Measurements from ENCODE around the gene RNGTT. TPM values are rescaled to one million over a fixed set of nuclear protein-coding genes. Genes with fewer than 3 reads are reported as not detected.

Gene RNGTT
- total RNA-seq, 2 donors from 2014 or later = 18.1 to 18.2 TPM

DNA sequence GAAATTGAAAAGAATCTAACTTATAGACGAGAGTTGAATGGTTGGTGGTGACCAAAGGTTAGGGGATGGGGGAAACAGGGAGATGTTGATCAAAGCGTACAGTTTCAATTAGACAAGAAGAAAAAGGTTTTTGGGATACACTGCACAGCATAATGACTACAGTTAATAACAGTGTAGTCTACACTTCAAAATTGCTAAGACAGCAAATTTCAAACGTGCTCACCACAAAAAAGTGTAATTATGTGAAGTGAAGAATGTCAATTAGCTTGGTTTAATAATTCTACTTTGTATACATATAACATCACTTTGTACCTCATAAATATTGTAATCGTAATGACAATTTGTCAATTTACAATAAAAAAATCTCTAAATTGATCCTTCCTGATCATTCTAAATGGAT, 267.5 kb downstream of the RNGTT start:
- ATAC-seq (replicated peaks in 1 of 2) = no peak
- H3K27ac Mint-ChIP-seq = no peak overlapping the region
- peaks cover 4 to 8% of the 10 kb centered on the region in 2 donors for H3K9me3 Mint-ChIP-seq
- no peaks in the 10 kb centered on the region for H3K27me3 Mint-ChIP-seq (ENCODE audit: low read depth)
- DNase-seq = no peak
- peaks cover 3 to 17% of the 10 kb centered on the region in 2 donors for H3K36me3 Mint-ChIP-seq (ENCODE audit: insufficient read depth in 2 of 2)
- no peak overlapping the region for H3K4me3 Mint-ChIP-seq
- H3K4me1 Mint-ChIP-seq (ENCODE audit: low read depth) = peaks cover 8% of the 10 kb centered on the region

GRCh38 chr6:88683734-88684133, 279.7 kb downstream of the RNGTT start:
- no peak for ATAC-seq (replicated peaks in 1 of 2)
- no peak for DNase-seq
- Mint-ChIP-seq H3K4me3 (no peak overlapping the region), H3K27ac (no peak overlapping the region), H3K4me1 (ENCODE audit: low read depth) (no peaks in the 10 kb centered on the region), H3K9me3 (peaks cover 0 to 1% of the 10 kb centered on the region in 2 donors), H3K27me3 (ENCODE audit: low read depth) (no peaks in the 10 kb centered on the region), H3K36me3 (ENCODE audit: insufficient read depth in 2 of 2) (peaks cover 4 to 5% of the 10 kb centered on the region in 2 donors)

DNA sequence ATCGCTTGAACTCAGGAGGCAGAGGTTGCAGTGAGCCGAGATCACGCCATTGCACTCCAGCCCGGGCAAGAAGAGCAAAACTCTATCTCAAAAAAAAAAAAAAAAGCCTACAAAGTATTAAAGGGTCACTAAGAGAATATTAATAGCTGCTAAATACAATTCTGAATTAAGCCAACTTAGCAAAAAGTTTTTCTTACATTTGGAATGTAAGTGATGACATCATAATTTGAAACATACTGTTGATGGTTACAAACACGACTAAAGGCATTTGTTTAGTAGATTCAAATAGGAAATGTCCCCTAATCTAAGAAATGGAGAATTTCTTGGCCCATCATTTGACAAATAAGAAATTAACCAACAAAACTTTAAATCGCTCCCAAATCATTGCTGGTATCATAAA, 282.8 kb downstream of the RNGTT start:
- Mint-ChIP-seq H3K9me3 (no peaks in the 10 kb centered on the region), H3K36me3 (ENCODE audit: insufficient read depth in 2 of 2) (peaks cover 0 to 2% of the 10 kb centered on the region in 2 donors), H3K4me3 (no peak overlapping the region), H3K4me1 (ENCODE audit: low read depth) (no peaks in the 10 kb centered on the region), H3K27ac (no peak overlapping the region), H3K27me3 (ENCODE audit: low read depth) (no peaks in the 10 kb centered on the region)
- ATAC-seq (replicated peaks in 1 of 2) = no peak
- no peak for DNase-seq

- peaks cover 0 to 2% of the 10 kb centered on the region in 2 donors for H3K36me3 Mint-ChIP-seq (ENCODE audit: insufficient read depth in 2 of 2)
- H3K9me3 Mint-ChIP-seq = no peaks in the 10 kb centered on the region
- no peak overlapping the region for H3K27ac Mint-ChIP-seq
- no peaks in the 10 kb centered on the region for H3K27me3 Mint-ChIP-seq (ENCODE audit: low read depth)
- H3K4me3 Mint-ChIP-seq = no peak overlapping the region
- DNase-seq (no peak), ATAC-seq (replicated peaks in 1 of 2) (no peak)
- H3K4me1 Mint-ChIP-seq (ENCODE audit: low read depth) = no peaks in the 10 kb centered on the region
These were observed 283.6 kb downstream of the RNGTT start for GRCh38 chr6:88679841-88680240.

GRCh38 chr6:88677356-88677755, 286.1 kb downstream of the RNGTT start:
- ATAC-seq (replicated peaks in 1 of 2) (no peak), DNase-seq (no peak)
- Mint-ChIP-seq H3K9me3 (peaks cover 0 to 1% of the 10 kb centered on the region in 2 donors), H3K4me1 (ENCODE audit: low read depth) (no peaks in the 10 kb centered on the region), H3K27ac (no peak overlapping the region), H3K4me3 (no peak overlapping the region), H3K27me3 (ENCODE audit: low read depth) (no peaks in the 10 kb centered on the region), H3K36me3 (ENCODE audit: insufficient read depth in 2 of 2) (peaks cover 1 to 12% of the 10 kb centered on the region in 2 donors)

GRCh38 chr6:88671624-88672023, 291.8 kb downstream of the RNGTT start:
- Mint-ChIP-seq H3K9me3 (peaks cover 1 to 4% of the 10 kb centered on the region in 2 donors), H3K27me3 (ENCODE audit: low read depth) (no peaks in the 10 kb centered on the region), H3K4me1 (ENCODE audit: low read depth) (no peaks in the 10 kb centered on the region), H3K36me3 (ENCODE audit: insufficient read depth in 2 of 2) (peaks cover 25 to 35% of the 10 kb centered on the region in 2 donors), H3K27ac (no peak overlapping the region), H3K4me3 (no peak overlapping the region)
- ATAC-seq (replicated peaks in 1 of 2) = no peak
- no peak for DNase-seq

GRCh38 chr6:88670369-88670768, 293.0 kb downstream of the RNGTT start:
- Mint-ChIP-seq H3K27me3 (ENCODE audit: low read depth) (no peaks in the 10 kb centered on the region), H3K36me3 (ENCODE audit: insufficient read depth in 2 of 2) (peaks cover 24 to 35% of the 10 kb centered on the region in 2 donors), H3K9me3 (peaks cover 1 to 4% of the 10 kb centered on the region in 2 donors), H3K4me3 (no peak overlapping the region), H3K27ac (no peak overlapping the region), H3K4me1 (ENCODE audit: low read depth) (no peaks in the 10 kb centered on the region)
- ATAC-seq (replicated peaks in 1 of 2) = no peak
- no peak for DNase-seq

- DNase-seq (no peak), ATAC-seq (replicated peaks in 1 of 2) (no peak)
- H3K4me1 Mint-ChIP-seq (ENCODE audit: low read depth) = no peaks in the 10 kb centered on the region
- peaks cover 24 to 32% of the 10 kb centered on the region in 2 donors for H3K36me3 Mint-ChIP-seq (ENCODE audit: insufficient read depth in 2 of 2)
- H3K27me3 Mint-ChIP-seq (ENCODE audit: low read depth) = no peaks in the 10 kb centered on the region
- peaks cover 1 to 4% of the 10 kb centered on the region in 2 donors for H3K9me3 Mint-ChIP-seq
- H3K4me3 Mint-ChIP-seq = no peak overlapping the region
- no peak overlapping the region for H3K27ac Mint-ChIP-seq
These were observed 293.9 kb downstream of the RNGTT start for GRCh38 chr6:88669475-88669874.

DNA sequence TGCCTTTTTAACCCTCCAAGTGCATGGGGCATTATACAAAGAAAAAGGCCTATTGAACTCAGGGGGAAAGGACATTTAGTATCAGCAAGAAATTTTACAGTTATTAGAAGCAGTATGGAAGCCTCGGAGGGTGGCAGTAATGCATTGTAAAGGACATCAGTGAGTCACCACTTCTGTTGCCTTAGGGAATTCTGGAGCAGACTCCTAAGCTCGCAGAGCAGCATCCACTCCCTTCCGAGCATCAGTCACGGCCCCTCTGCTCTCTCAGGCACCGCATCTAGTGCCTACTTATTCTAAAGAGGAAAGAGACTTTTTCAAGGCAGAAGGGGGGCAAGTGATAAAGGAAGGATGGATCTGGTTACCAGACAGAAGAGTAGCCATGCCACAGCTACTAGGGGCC, 296.5 kb downstream of the RNGTT start:
- Mint-ChIP-seq H3K4me1 (ENCODE audit: low read depth) (peaks cover 9% of the 10 kb centered on the region), H3K9me3 (peaks cover 0 to 13% of the 10 kb centered on the region in 2 donors), H3K4me3 (no peak overlapping the region), H3K27me3 (ENCODE audit: low read depth) (no peaks in the 10 kb centered on the region), H3K27ac (no peak overlapping the region), H3K36me3 (ENCODE audit: insufficient read depth in 2 of 2) (peaks cover 30 to 34% of the 10 kb centered on the region in 2 donors)
- DNase-seq (no peak), ATAC-seq (replicated peaks in 1 of 2) (no peak)

- Mint-ChIP-seq H3K9me3 (peaks cover 4 to 18% of the 10 kb centered on the region in 2 donors), H3K36me3 (ENCODE audit: insufficient read depth in 2 of 2) (peaks cover 20 to 33% of the 10 kb centered on the region in 2 donors), H3K27me3 (ENCODE audit: low read depth) (no peaks in the 10 kb centered on the region), H3K27ac (no peak overlapping the region), H3K4me3 (no peak overlapping the region), H3K4me1 (ENCODE audit: low read depth) (peaks cover 9% of the 10 kb centered on the region)
- ATAC-seq (replicated peaks in 1 of 2) (no peak), DNase-seq (no peak)
These were observed 298.3 kb downstream of the RNGTT start for GRCh38 chr6:88665131-88665530.

DNA sequence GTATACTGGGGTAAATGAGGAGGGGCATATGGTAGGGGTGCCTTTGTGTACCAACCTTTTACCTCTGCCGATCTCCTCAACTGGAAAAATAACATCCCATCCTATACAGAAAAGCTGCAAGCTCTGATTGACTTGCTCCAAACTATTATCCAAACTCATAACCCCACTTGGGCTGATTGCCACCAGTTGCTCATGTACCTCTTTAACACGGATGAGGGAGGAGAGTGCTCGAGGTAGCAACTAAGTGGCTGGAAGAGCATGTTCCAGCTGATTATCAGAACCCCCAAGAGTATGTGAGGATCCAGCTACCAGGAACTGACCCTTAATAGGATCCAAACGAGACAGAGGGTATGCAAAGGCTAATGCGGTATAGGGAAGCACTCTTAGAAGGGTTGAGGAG, 299.6 kb downstream of the RNGTT start:
- H3K4me1 Mint-ChIP-seq (ENCODE audit: low read depth) = peaks cover 9% of the 10 kb centered on the region
- no peaks in the 10 kb centered on the region for H3K27me3 Mint-ChIP-seq (ENCODE audit: low read depth)
- H3K4me3 Mint-ChIP-seq = no peak overlapping the region
- peaks cover 6 to 23% of the 10 kb centered on the region in 2 donors for H3K9me3 Mint-ChIP-seq
- DNase-seq = no peak
- H3K36me3 Mint-ChIP-seq (ENCODE audit: insufficient read depth in 2 of 2) = peaks cover 25 to 36% of the 10 kb centered on the region in 2 donors
- ATAC-seq (replicated peaks in 1 of 2) = no peak
- no peak overlapping the region for H3K27ac Mint-ChIP-seq

DNA sequence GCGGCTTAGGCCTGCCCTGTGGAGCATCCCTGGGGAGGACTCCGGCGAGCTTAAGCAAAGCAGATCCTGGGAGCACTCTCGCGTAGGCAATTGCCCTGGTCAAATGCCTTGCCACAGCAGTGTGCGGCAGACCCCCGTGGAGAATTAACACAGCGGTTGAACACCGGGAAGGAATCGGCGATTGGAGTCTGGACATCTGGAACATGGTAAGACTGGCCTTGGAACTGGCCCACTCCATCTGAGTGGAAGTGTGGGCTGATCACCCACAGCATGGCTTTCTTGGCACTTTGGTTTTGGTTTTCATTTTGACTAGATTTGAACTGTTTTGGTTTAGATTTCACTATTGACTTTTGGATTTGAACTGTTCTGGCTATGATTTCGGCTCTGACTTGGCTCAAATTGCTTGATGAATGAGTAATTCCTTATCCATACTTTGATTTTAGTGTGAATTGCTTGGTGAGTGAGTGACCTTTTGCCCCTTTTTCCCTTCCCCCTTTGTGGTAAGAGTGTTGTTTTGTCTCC, 300.7 kb downstream of the RNGTT start:
- Mint-ChIP-seq H3K9me3 (peaks cover 6 to 24% of the 10 kb centered on the region in 2 donors), H3K36me3 (ENCODE audit: insufficient read depth in 2 of 2) (peaks cover 25 to 37% of the 10 kb centered on the region in 2 donors), H3K27me3 (ENCODE audit: low read depth) (no peaks in the 10 kb centered on the region), H3K27ac (peak overlapping the region; percentile 27), H3K4me3 (no peak overlapping the region), H3K4me1 (ENCODE audit: low read depth) (peaks cover 9% of the 10 kb centered on the region)
- ATAC-seq (replicated peaks in 1 of 2) (peak; percentile 40 to 64), DNase-seq (peak in 1 of 2 donors; percentile 4)

GRCh38 chr6:88662163-88662580, 301.2 kb downstream of the RNGTT start:
- DNase-seq = no peak
- Mint-ChIP-seq H3K27ac (no peak overlapping the region), H3K36me3 (ENCODE audit: insufficient read depth in 2 of 2) (peaks cover 22 to 33% of the 10 kb centered on the region in 2 donors), H3K4me1 (ENCODE audit: low read depth) (peaks cover 9% of the 10 kb centered on the region), H3K27me3 (ENCODE audit: low read depth) (no peaks in the 10 kb centered on the region), H3K4me3 (no peak overlapping the region), H3K9me3 (peaks cover 6 to 24% of the 10 kb centered on the region in 2 donors)
- ATAC-seq (replicated peaks in 1 of 2) = no peak

- no peaks in the 10 kb centered on the region for H3K27me3 Mint-ChIP-seq (ENCODE audit: low read depth)
- DNase-seq (no peak), ATAC-seq (replicated peaks in 1 of 2) (no peak)
- peaks cover 9% of the 10 kb centered on the region for H3K4me1 Mint-ChIP-seq (ENCODE audit: low read depth)
- H3K4me3 Mint-ChIP-seq = no peak overlapping the region
- peaks cover 20 to 33% of the 10 kb centered on the region in 2 donors for H3K36me3 Mint-ChIP-seq (ENCODE audit: insufficient read depth in 2 of 2)
- no peak overlapping the region for H3K27ac Mint-ChIP-seq
- peaks cover 6 to 24% of the 10 kb centered on the region in 2 donors for H3K9me3 Mint-ChIP-seq
These were observed 302.3 kb downstream of the RNGTT start for GRCh38 chr6:88661136-88661535.

Measured in activated T-cell treated with anti-CD3 and anti-CD28 coated beads, Interleukin-2, amount 50 U/mL, for 72 hours (primary cell).